ENCODE data around the gene ATP11A.

The ATP11A gene

DNA sequence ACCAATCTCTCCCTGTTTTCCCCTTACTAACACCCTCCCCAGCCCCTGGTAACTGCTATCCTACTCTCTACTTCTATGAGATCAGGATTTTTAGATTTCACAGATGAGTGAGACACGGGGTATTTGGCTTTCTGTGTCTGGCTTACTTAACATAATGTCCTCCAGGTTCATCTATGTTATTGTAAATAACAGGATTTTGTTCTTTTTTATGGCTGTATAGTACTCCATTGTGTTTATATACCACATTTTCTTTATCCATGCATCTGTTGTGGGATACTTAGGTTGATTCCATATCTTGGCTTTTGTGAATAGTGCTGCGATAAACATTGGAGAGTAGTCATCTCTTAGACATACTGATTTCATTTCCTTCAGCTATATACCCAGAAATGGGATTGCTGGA lies 28.5 kb upstream of the ATP11A start:
- no peak overlapping the region for H3K27ac ChIP-seq
- no peak overlapping the region for H3K9ac ChIP-seq (ENCODE audit: insufficient read length)
- TF ChIP-seq FOXP2 (optimal IDR thresholded peaks at IDR 0.05; ENCODE audit: control extremely low read depth, extremely low read length, insufficient read depth): no peak
- no peak for TF ChIP-seq POLR2AphosphoS5 (IDR thresholded peaks at IDR 0.05; ENCODE audit: borderline replicate concordance, low read depth, low read length)
- no peak for TF ChIP-seq EZH2 (IDR thresholded peaks at IDR 0.05)
- no peak overlapping the region for H3K4me3 ChIP-seq
- no peaks in the 10 kb centered on the region for H3K36me3 ChIP-seq (ENCODE audit: insufficient read depth, low read length)
- H3K9me3 ChIP-seq (ENCODE audit: low read depth, low read length): no peaks in the 10 kb centered on the region
- DNase-seq (ENCODE audit: low read depth, low spot score): no peak

- H3K27ac ChIP-seq: no peak overlapping the region
- no peaks in the 10 kb centered on the region for H3K36me3 ChIP-seq (ENCODE audit: insufficient read depth, low read length)
- no peaks in the 10 kb centered on the region for H3K9me3 ChIP-seq (ENCODE audit: low read depth, low read length)
- TF ChIP-seq POLR2AphosphoS5 (IDR thresholded peaks at IDR 0.05; ENCODE audit: borderline replicate concordance, low read depth, low read length) (no peak), FOXP2 (optimal IDR thresholded peaks at IDR 0.05; ENCODE audit: control extremely low read depth, extremely low read length, insufficient read depth) (no peak), EZH2 (IDR thresholded peaks at IDR 0.05) (no peak)
- no peak for DNase-seq (ENCODE audit: low read depth, low spot score)
- H3K4me3 ChIP-seq: no peak overlapping the region
- no peak overlapping the region for H3K9ac ChIP-seq (ENCODE audit: insufficient read length)
Measured at GRCh38 chr13:112664501-112665203, 25.2 kb upstream of the ATP11A start.

DNA sequence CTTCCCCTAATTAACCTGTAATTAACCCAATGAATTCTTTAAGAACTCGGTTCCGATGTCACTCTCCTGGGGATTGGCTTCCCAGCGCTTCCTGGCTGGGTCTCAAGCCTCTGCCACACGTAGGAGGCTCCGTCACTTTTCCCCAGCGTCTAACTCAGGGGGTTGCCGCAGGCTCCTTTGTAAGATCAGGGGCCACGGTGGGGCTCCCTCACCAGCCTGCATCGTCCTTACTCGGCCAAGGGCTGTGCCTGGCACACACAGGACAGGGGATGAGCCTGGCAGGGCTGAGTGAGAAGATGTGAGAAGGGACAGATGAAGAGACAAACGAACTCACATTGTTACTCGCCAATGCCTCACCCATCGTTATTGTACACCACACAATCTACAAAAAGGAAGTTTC lies 20.9 kb upstream of the ATP11A start:
- Histone ChIP-seq H3K4me3 (no peak overlapping the region), H3K27ac (no peak overlapping the region), H3K9me3 (ENCODE audit: low read depth, low read length) (no peaks in the 10 kb centered on the region), H3K9ac (ENCODE audit: insufficient read length) (no peak overlapping the region), H3K36me3 (ENCODE audit: insufficient read depth, low read length) (no peaks in the 10 kb centered on the region)
- TF ChIP-seq POLR2AphosphoS5 (IDR thresholded peaks at IDR 0.05; ENCODE audit: borderline replicate concordance, low read depth, low read length) (no peak), FOXP2 (optimal IDR thresholded peaks at IDR 0.05; ENCODE audit: control extremely low read depth, extremely low read length, insufficient read depth) (no peak), EZH2 (IDR thresholded peaks at IDR 0.05) (no peak)
- DNase-seq (ENCODE audit: low read depth, low spot score): no peak

DNA sequence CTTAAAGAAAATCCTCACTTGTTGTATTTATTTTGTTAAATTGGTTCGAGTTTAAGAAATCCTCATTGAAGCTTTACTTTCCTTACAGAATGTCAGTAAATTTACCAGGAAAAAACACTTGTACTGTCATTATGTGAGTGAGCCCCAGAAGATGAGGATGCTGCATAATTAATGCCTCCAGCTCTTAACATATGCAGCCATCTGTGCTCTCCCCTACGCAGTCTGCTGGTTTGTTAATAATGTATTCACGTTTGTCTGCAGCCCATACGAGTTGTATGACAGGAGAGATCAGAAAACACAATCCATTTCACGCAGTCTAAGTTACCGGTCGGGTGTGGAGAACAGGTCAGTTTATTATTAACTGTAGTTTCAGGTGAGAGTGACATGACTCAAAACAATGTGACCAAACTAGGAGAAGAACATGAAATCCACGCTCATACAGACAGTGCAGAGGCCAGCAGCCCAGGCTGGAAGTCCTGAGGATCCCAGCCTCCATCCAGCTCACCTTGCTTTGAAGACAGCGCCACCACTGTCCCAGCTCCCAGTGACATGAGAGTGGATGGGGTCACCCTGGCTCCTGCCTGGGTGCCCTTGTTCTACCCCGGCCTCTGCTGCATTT lies 19.8 kb upstream of the ATP11A start:
- no peaks in the 10 kb centered on the region for H3K9me3 ChIP-seq (ENCODE audit: low read depth, low read length)
- DNase-seq (ENCODE audit: low read depth, low spot score): no peak
- no peak overlapping the region for H3K27ac ChIP-seq
- TF ChIP-seq FOXP2 (optimal IDR thresholded peaks at IDR 0.05; ENCODE audit: control extremely low read depth, extremely low read length, insufficient read depth): no peak
- no peaks in the 10 kb centered on the region for H3K36me3 ChIP-seq (ENCODE audit: insufficient read depth, low read length)
- no peak overlapping the region for H3K4me3 ChIP-seq
- no peak overlapping the region for H3K9ac ChIP-seq (ENCODE audit: insufficient read length)

DNA sequence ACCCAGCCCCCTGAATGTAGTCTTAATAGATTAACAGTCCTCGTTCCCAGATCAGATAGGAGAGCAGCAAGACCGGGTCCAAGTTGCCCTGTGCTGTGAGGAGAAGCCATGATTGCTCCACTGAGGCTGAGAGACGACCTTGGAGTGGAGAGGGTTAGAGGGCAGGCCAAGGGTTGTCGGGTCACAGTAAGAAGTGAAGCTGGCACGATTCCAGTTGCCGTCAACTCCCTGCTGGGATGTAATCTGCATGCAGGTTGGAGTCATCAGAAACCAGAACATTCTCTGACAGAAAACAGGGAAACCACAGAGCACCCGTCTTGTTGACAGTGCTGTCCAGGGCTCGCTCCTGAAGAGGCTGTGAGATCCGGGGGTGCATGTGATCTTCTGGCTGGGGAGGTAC lies 19.0 kb upstream of the ATP11A start:
- Histone ChIP-seq H3K9ac (ENCODE audit: insufficient read length) (no peak overlapping the region), H3K27ac (no peak overlapping the region), H3K36me3 (ENCODE audit: insufficient read depth, low read length) (no peaks in the 10 kb centered on the region), H3K9me3 (ENCODE audit: low read depth, low read length) (no peaks in the 10 kb centered on the region), H3K4me3 (no peak overlapping the region)
- no peak for DNase-seq (ENCODE audit: low read depth, low spot score)
- TF ChIP-seq EZH2 (IDR thresholded peaks at IDR 0.05) (no peak), POLR2AphosphoS5 (IDR thresholded peaks at IDR 0.05; ENCODE audit: borderline replicate concordance, low read depth, low read length) (no peak), FOXP2 (optimal IDR thresholded peaks at IDR 0.05; ENCODE audit: control extremely low read depth, extremely low read length, insufficient read depth) (no peak)

- no peak for DNase-seq (ENCODE audit: low read depth, low spot score)
- Histone ChIP-seq H3K36me3 (ENCODE audit: insufficient read depth, low read length) (no peaks in the 10 kb centered on the region), H3K9ac (ENCODE audit: insufficient read length) (no peak overlapping the region), H3K27ac (no peak overlapping the region), H3K4me3 (no peak overlapping the region), H3K9me3 (ENCODE audit: low read depth, low read length) (no peaks in the 10 kb centered on the region)
- TF ChIP-seq POLR2AphosphoS5 (IDR thresholded peaks at IDR 0.05; ENCODE audit: borderline replicate concordance, low read depth, low read length) (no peak), EZH2 (IDR thresholded peaks at IDR 0.05) (no peak), FOXP2 (optimal IDR thresholded peaks at IDR 0.05; ENCODE audit: control extremely low read depth, extremely low read length, insufficient read depth) (no peak)
Measured at GRCh38 chr13:112671359-112671758, 18.5 kb upstream of the ATP11A start.

GRCh38 chr13:112672651-112673284 lies 17.1 kb upstream of the ATP11A start:
- Histone ChIP-seq H3K4me3 (no peak overlapping the region), H3K36me3 (ENCODE audit: insufficient read depth, low read length) (no peaks in the 10 kb centered on the region), H3K27ac (no peak overlapping the region), H3K9me3 (ENCODE audit: low read depth, low read length) (no peaks in the 10 kb centered on the region), H3K9ac (ENCODE audit: insufficient read length) (no peak overlapping the region)
- DNase-seq (ENCODE audit: low read depth, low spot score): no peak
- TF ChIP-seq EZH2 (IDR thresholded peaks at IDR 0.05) (no peak), POLR2AphosphoS5 (IDR thresholded peaks at IDR 0.05; ENCODE audit: borderline replicate concordance, low read depth, low read length) (no peak), FOXP2 (optimal IDR thresholded peaks at IDR 0.05; ENCODE audit: control extremely low read depth, extremely low read length, insufficient read depth) (no peak)

DNA sequence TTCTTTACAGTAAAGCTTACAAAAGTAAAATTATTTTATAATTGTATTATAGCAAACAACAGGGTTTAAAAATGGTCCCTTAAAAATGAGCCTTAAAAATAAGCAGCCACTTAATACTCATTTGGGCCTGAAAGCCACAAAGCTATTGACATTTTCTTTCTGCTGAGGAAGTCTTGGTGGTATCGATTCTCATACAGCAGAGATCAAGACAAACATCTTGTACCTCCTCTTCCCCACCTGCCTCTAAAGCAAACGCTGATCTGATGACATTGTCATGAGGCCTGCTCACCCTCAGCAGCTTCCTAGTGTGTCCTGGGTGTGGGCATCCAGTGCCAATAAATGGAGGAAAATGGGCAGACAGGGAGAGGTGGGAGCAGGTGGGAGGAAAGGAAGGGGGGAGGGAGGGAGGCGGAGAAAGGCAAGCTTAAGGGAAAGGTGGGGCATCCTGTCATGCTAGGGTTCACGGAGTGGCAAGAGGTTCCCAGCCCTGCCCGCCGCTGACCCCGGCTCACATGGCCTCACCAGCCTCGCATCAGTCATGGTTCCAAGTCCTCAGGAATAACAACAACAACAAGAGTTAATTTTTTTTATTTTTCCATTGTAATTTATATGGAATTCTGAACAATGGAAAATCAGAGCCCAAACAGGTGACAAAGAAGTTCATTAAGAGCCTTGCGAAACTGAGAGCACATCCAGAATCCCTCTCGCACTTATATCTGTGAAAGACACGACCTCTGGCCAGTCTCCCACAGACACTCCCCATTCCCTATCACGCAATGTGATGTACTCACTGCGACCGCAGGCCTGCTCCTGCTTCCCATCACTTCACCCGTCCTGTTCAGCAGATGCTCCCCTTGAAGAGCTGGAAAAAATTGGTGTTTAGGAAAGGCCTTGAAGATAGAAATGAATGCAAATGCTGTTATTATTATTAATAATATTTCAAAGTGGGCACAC lies 15.1 kb upstream of the ATP11A start:
- Histone ChIP-seq H3K9ac (ENCODE audit: insufficient read length) (no peak overlapping the region), H3K9me3 (ENCODE audit: low read depth, low read length) (no peaks in the 10 kb centered on the region), H3K27ac (no peak overlapping the region), H3K36me3 (ENCODE audit: insufficient read depth, low read length) (no peaks in the 10 kb centered on the region), H3K4me3 (no peak overlapping the region)
- TF ChIP-seq EZH2 (IDR thresholded peaks at IDR 0.05) (no peak), POLR2AphosphoS5 (IDR thresholded peaks at IDR 0.05; ENCODE audit: borderline replicate concordance, low read depth, low read length) (no peak), FOXP2 (optimal IDR thresholded peaks at IDR 0.05; ENCODE audit: control extremely low read depth, extremely low read length, insufficient read depth) (no peak)
- no peak for DNase-seq (ENCODE audit: low read depth, low spot score)
